HCT116 (cell line): Measurements from ENCODE around the gene DCLRE1B.

Experiments
- CBX3 ChIP-seq: IDR thresholded peaks from 2 replicates; pipeline ENCODE4 v1.6.1; 2012; ENCODE audit warnings: low read depth
- CEBPB ChIP-seq: IDR thresholded peaks from 2 replicates; pipeline ENCODE4 v1.6.1; 2012; ENCODE audit warnings: low read depth
- CTCF ChIP-seq, 3 experiments: fragments of 200-600 bp in 1 of 3; sonication (generic) in 1 of 3; IDR thresholded peaks in 2 of 3; conservative IDR thresholded peaks in 1 of 3; 2 replicates each; pipeline ENCODE4 v1.5.1; 2012 to 2017; ENCODE audit warnings: low read depth in 2 of 3, low read length in 2 of 3, antibody characterized with exemption in 1 of 3, borderline replicate concordance in 1 of 3, control low read depth in 1 of 3, mild to moderate bottlenecking in 1 of 3, mixed read lengths in 1 of 3, mixed run types in 1 of 3, moderate library complexity in 1 of 3; ENCODE audit not compliant: insufficient read depth in 1 of 3
- EZH2 ChIP-seq: fragments of 200-600 bp; sonication (generic); IDR thresholded peaks from 2 replicates; pipeline ENCODE4 v1.6.1; 2017; ENCODE audit warnings: antibody characterized with exemption, mixed run types
- JUND ChIP-seq: IDR thresholded peaks from 2 replicates; pipeline ENCODE4 v1.6.1; 2012
- POLR2A ChIP-seq: IDR thresholded peaks from 2 replicates; pipeline ENCODE4 v1.7.0; 2011; ENCODE audit warnings: borderline replicate concordance; ENCODE audit not compliant: insufficient read depth, insufficient read length; ENCODE audit errors: extremely low read depth
- REST ChIP-seq: IDR thresholded peaks from 2 replicates; pipeline ENCODE4 v1.6.1; 2012; ENCODE audit warnings: low read depth
- YY1 ChIP-seq: IDR thresholded peaks from 2 replicates; pipeline ENCODE4 v1.6.1; 2011; ENCODE audit warnings: low read length, low read depth, moderate library complexity, mild to moderate bottlenecking; ENCODE audit not compliant: insufficient replicate concordance; ENCODE audit errors: extremely low read depth
- ZNF274 ChIP-seq: fragments of 200-500 bp; sonication (Bioruptor generic); IDR thresholded peaks from 2 replicates; pipeline ENCODE4 v1.6.1; 2014; ENCODE audit warnings: mild to moderate bottlenecking, low read depth, low read length, inconsistent platforms

GRCh38 chr1:113891631-113892220 is 13.4 kb upstream of the DCLRE1B start:
- TF ChIP-seq REST (no peak), POLR2A (no peak), CTCF (IDR thresholded peaks at IDR 0.05 in 2 of 3, conservative IDR thresholded peaks at IDR 0.05 in 1 of 3; ENCODE audit: borderline replicate concordance in 1 of 3, insufficient read depth in 1 of 3, low read depth in 2 of 3, low read length in 2 of 3) (no peak), CEBPB (no peak), YY1 (no peak), JUND (no peak), EZH2 (no peak), ZNF274 (no peak), CBX3 (no peak)
